Measurements from ENCODE around the gene RPL26.

DNA sequence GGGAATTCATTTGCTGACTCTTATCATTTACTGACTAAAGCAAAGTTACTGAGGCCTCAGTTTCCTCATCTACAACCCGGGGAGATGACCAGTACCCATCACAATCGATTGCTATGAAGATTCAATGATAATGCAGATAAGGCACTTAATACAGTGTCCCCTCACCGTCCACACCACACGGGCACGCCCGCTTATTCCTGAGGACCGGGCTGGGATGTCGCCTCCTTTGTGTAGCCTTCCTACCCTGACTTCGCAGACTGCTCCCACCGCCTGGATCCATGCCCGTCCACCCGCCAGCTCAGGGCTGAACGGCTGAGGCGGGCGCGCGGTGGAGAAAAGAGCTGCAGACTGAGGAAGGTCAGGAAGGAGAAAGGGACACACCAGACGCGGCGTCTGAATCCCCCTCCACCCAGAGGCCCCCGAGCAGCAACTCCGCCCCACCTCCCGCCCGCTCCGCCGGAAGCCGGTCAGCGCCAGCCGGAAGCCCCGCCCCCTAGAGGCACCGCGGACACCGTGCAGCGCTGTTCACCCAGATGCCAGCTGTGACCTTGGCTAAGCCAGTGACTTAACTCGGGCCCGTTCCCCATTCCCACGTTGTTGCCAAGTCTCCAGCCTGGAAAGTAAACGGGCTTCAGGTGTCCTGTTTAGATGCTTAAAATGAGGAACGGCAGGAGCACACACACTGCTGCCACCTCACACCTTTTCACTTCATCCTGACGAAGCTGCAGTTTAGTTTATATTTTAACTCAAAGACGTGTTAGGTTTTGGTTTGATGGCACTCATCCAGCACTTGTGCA is 6.5 kb downstream of the RPL26 start, which contains the start of gene KRABD2:
- TF ChIP-seq, protein P1, sequence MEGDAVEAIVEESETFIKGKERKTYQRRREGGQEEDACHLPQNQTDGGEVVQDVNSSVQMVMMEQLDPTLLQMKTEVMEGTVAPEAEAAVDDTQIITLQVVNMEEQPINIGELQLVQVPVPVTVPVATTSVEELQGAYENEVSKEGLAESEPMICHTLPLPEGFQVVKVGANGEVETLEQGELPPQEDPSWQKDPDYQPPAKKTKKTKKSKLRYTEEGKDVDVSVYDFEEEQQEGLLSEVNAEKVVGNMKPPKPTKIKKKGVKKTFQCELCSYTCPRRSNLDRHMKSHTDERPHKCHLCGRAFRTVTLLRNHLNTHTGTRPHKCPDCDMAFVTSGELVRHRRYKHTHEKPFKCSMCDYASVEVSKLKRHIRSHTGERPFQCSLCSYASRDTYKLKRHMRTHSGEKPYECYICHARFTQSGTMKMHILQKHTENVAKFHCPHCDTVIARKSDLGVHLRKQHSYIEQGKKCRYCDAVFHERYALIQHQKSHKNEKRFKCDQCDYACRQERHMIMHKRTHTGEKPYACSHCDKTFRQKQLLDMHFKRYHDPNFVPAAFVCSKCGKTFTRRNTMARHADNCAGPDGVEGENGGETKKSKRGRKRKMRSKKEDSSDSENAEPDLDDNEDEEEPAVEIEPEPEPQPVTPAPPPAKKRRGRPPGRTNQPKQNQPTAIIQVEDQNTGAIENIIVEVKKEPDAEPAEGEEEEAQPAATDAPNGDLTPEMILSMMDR (IDR thresholded peaks at IDR 0.05), result peak in 3 of 4 experiments; percentile 46 to 57 (median 52)
- TF ChIP-seq EP300 (IDR thresholded peaks at IDR 0.05), result no peak

Measured in sigmoid colon (tissue), 4 donors.